HL-60 (cell line): ENCODE data around the gene MBD2.

Experiments
- DNase-seq, 2 experiments: peaks; one replicate each; pipeline ENCODE4 v3.0.0-alpha.2; 2010 to 2020; ENCODE audit warnings: low read depth in 1 of 2, low spot score in 1 of 2
- H3K27ac ChIP-seq: fragments of 250-450 bp; sonication (Bioruptor Pico); replicated peaks from 2 replicates; pipeline ENCODE4 v1.5.1; 2020; ENCODE audit warnings: mild to moderate bottlenecking, moderate library complexity
- H3K27me3 ChIP-seq: fragments of 250-450 bp; sonication (Bioruptor Pico); 2 replicates; pipeline ENCODE4 v1.5.1; 2021; ENCODE audit warnings: mild to moderate bottlenecking, moderate library complexity; ENCODE audit not compliant: insufficient read depth, poor library complexity, severe bottlenecking
- H3K4me3 ChIP-seq: replicated peaks from 2 replicates; pipeline ENCODE4 v1.5.1; 2011; ENCODE audit warnings: mild to moderate bottlenecking, control low read depth, low read length; ENCODE audit not compliant: insufficient read depth
- CTCF ChIP-seq: IDR thresholded peaks from one replicate; pipeline ENCODE4 v1.5.1; 2011; ENCODE audit warnings: low read length, control low read depth, inconsistent platforms; ENCODE audit not compliant: insufficient read depth
- GABPA ChIP-seq: IDR thresholded peaks from 2 replicates; pipeline ENCODE4 v1.6.1; 2012; ENCODE audit warnings: low read depth
- POLR2AphosphoS5 ChIP-seq: IDR thresholded peaks from 2 replicates; pipeline ENCODE4 v1.6.1; 2012; ENCODE audit warnings: low read depth
- REST ChIP-seq: IDR thresholded peaks from 2 replicates; pipeline ENCODE4 v1.6.1; 2012; ENCODE audit warnings: low read depth; ENCODE audit not compliant: insufficient replicate concordance
- SPI1 ChIP-seq: IDR thresholded peaks from 2 replicates; pipeline ENCODE4 v1.6.1; 2012; ENCODE audit warnings: low read depth, mild to moderate bottlenecking, borderline replicate concordance

MBD2 gene

GRCh38 chr18:54165450-54165849, 59.0 kb downstream of the MBD2 start:
- no peak for DNase-seq
- H3K27me3 ChIP-seq, result no peaks in the 10 kb centered on the region
- H3K4me3 ChIP-seq, result no peak overlapping the region
- TF ChIP-seq REST (no peak), SPI1 (no peak), POLR2AphosphoS5 (no peak), CTCF (no peak), GABPA (no peak)
- no peak overlapping the region for H3K27ac ChIP-seq

- no peak for DNase-seq
- Histone ChIP-seq H3K4me3 (no peak overlapping the region), H3K27me3 (no peaks in the 10 kb centered on the region), H3K27ac (no peak overlapping the region)
- no peak for TF ChIP-seq SPI1
- no peak for TF ChIP-seq REST
- no peak for TF ChIP-seq CTCF
- no peak for TF ChIP-seq GABPA
- TF ChIP-seq POLR2AphosphoS5, result no peak
These were observed 61.0 kb downstream of the MBD2 start for GRCh38 chr18:54163453-54163852.

GRCh38 chr18:54162431-54162830, 62.0 kb downstream of the MBD2 start:
- H3K4me3 ChIP-seq, result no peak overlapping the region
- no peak for DNase-seq
- no peak overlapping the region for H3K27ac ChIP-seq
- TF ChIP-seq POLR2AphosphoS5, result no peak
- TF ChIP-seq SPI1, result no peak
- H3K27me3 ChIP-seq, result no peaks in the 10 kb centered on the region

- DNase-seq, result no peak
- no peak overlapping the region for H3K27ac ChIP-seq
- H3K27me3 ChIP-seq, result no peaks in the 10 kb centered on the region
- no peak for TF ChIP-seq GABPA
- no peak for TF ChIP-seq CTCF
- no peak for TF ChIP-seq SPI1
- no peak for TF ChIP-seq REST
- no peak for TF ChIP-seq POLR2AphosphoS5
- no peak overlapping the region for H3K4me3 ChIP-seq
These were observed 63.2 kb downstream of the MBD2 start for GRCh38 chr18:54161267-54161666.
